ENCODE data around the gene DMRT3.

- no peak for TF ChIP-seq SMAD3 (CRISPR knock-in tag; IDR thresholded peaks at IDR 0.05; ENCODE audit: borderline replicate concordance)
- TF ChIP-seq, protein P1, sequence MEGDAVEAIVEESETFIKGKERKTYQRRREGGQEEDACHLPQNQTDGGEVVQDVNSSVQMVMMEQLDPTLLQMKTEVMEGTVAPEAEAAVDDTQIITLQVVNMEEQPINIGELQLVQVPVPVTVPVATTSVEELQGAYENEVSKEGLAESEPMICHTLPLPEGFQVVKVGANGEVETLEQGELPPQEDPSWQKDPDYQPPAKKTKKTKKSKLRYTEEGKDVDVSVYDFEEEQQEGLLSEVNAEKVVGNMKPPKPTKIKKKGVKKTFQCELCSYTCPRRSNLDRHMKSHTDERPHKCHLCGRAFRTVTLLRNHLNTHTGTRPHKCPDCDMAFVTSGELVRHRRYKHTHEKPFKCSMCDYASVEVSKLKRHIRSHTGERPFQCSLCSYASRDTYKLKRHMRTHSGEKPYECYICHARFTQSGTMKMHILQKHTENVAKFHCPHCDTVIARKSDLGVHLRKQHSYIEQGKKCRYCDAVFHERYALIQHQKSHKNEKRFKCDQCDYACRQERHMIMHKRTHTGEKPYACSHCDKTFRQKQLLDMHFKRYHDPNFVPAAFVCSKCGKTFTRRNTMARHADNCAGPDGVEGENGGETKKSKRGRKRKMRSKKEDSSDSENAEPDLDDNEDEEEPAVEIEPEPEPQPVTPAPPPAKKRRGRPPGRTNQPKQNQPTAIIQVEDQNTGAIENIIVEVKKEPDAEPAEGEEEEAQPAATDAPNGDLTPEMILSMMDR (IDR thresholded peaks at IDR 0.05): no peak
- no peak for TF ChIP-seq ESRRA (CRISPR knock-in tag; IDR thresholded peaks at IDR 0.05; ENCODE audit: borderline replicate concordance)
- no peak for TF ChIP-seq FOXK1 (CRISPR knock-in tag; IDR thresholded peaks at IDR 0.05)
- no peak for TF ChIP-seq CREM (CRISPR knock-in tag; IDR thresholded peaks at IDR 0.05)
- no peak for TF ChIP-seq GABPB1 (CRISPR knock-in tag; IDR thresholded peaks at IDR 0.05)
- no peak for TF ChIP-seq SP1 (CRISPR knock-in tag; conservative IDR thresholded peaks at IDR 0.05)
- TF ChIP-seq FOXP4 (CRISPR knock-in tag; IDR thresholded peaks at IDR 0.05): no peak
- no peak for TF ChIP-seq SOX15 (CRISPR knock-in tag; IDR thresholded peaks at IDR 0.05)
- TF ChIP-seq PRRX2 (CRISPR knock-in tag; IDR thresholded peaks at IDR 0.05): no peak
These were observed 3.5 kb downstream of the DMRT3 start for GRCh38 chr9:979983-980382.
